Measurements from ENCODE around the gene CEACAM7.
A peak's percentile ranks its signal among the peaks of the same experiment; 100 is the strongest.
"Not testable (repeated sequence)": the region's sequence is repeated elsewhere in the genome, so short reads cannot be mapped to it uniquely, and the experiment has no call there.

The CEACAM7 gene

DNA sequence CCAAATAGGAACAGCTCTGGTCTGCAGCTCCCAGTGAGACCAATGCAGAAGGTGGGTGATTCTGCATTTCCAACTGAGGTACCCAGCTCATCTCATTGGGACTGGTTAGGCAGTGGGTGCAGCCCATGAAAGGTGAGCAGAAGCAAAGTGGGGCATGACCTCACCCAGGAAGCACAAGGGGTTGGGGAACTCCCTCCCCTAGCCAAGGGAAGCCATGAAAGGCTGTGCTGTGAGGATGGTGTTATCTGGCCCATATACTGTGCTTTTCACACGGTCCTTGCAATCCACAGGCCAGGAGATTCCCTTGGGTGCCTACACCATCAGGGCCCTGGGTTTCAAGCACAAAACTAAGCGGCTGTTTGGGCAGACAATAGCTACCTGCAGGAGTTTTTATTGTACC lies 31.3 kb downstream of the CEACAM7 start:
- DNase-seq (ENCODE audit: low read depth, low spot score): not testable (repeated sequence)

DNA sequence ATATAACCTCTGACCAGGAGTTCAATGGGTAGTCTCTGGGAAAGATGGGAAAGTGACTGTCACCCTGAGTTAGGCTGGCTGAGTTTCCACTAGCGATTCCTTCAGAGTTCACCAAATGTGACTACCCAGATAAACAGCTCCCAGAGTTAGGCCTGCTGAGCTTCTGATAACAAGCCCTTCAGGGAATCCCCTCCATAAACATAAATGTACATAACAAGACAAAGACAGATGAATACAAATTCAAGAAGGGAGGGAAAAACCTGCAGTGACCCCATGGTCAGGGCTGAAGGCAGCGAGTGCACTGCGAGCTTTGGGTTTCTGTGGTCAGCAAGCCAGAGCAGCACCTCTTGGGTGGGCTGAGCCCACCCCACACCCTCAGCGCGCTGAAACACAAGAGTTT lies 35.8 kb downstream of the CEACAM7 start:
- no peak for DNase-seq (ENCODE audit: low read depth, low spot score)

DNA sequence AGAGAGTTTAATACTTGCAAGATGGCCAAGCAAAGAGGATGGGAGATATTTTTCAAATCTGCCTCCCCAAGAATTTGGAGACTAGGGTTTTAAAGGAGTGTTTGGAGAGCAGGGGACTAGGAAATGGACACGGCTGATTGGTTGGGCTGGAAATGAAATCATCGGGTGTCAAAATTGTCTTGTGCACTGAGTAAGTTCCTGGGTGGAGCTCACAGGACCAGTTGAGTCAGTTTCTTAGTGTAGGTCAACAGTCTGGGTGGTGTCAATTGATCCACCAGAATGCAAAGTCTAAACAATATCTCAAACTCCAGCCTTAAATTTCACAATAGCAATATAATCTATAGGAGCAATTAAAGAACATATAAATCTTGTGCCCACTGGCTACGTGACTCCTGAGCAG lies 38.2 kb downstream of the CEACAM7 start:
- DNase-seq (ENCODE audit: low read depth, low spot score): no peak

DNA sequence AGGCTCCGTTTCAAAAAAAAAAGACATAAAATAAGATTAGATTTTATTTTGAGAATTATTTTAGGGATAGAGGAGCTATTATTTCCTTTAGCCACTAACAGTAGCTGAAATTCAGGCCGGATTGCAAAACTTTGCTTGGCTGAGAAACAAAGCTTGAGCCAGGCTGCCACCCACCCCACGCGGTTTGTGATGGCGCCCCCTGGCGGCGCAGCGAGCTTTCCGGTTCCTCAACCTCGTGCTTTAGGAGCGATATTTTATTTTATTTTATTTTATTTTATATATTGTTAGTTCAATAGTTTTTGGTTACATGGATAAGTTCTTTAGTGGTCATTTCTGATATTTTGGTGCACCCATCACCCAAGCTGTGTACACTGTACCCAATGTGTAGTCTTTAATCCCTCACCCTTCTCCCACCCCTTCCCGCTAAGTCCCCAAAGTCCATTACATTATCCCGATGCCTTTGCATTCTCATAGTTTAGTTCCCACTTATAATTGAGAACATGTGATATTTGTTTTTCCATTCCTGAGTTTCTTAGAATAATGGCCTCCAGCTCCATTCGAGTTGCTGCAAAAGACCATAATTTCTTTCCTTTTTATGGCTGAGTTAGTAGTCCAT lies 41.4 kb downstream of the CEACAM7 start:
- no peak for DNase-seq (ENCODE audit: low read depth, low spot score)

DNA sequence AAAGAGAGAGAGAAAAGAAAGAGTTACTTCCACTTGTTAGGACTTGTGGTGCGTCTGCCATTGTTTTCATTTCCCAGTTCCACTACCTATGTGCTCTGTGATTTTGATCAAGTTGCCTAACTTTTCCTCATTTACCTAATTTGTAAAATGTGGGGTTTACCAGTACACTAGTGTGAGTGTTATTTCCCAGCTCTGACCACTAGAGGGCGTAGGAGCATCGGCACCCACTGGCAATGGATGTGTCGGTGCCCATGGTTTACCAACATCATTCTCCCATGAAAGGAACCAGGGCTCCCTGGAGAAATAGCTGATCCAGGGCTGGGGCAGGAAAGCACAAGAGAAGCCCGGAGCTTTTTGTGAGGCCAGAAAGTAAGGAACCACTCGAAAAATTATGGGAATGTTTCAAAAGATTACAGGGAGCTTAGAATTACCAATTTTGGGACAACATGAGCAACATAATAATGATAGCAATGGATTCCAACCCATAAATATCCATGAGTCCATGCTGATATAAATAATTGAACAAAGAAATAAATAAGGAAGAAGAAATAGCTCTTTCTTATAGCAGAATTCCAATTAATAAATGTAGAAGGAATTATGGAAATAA lies 46.1 kb downstream of the CEACAM7 start:
- peak; percentile 43 for DNase-seq (ENCODE audit: low read depth, low spot score)

DNA sequence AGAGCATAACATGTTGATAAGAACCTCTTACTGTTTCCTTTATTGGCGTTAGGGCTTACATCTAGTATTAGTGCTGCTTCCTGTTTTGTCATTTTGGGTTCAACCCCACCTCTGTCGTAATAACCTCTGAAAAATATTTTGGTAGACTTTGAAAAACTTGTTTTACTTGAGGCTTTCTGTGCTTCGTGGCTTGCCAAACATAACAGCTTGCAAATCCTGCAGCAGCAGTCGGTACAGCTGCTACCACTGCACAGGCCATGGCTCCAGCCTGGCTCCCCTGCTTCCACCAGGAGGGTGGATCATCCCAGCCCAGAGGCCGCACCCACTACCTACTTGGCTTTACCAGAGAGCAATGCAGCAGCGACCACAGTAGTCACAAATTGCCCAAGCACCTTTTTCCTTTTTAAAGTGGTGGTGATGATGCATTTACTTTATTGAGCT lies 49.4 kb downstream of the CEACAM7 start:
- DNase-seq (ENCODE audit: low read depth, low spot score): no peak

DNA sequence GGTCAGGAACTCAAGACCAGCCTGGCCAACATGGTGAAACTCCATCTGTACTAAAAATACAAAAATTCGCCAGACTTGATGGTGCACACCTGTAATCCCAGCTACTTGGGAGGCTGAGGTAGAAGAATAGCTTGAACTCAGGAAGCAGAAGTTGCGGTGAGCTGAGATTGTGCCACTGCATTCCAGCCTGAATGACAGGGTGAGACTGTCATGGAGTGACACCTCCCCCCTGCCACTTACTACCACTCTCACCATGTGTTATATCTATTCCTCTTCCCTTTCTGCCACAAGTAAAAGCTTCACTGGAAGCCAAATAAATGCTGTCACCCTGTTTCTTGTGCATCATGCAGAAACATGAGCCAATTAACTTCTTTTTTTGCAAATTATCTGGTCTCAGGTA lies 50.6 kb downstream of the CEACAM7 start:
- no peak for DNase-seq (ENCODE audit: low read depth, low spot score)

DNA sequence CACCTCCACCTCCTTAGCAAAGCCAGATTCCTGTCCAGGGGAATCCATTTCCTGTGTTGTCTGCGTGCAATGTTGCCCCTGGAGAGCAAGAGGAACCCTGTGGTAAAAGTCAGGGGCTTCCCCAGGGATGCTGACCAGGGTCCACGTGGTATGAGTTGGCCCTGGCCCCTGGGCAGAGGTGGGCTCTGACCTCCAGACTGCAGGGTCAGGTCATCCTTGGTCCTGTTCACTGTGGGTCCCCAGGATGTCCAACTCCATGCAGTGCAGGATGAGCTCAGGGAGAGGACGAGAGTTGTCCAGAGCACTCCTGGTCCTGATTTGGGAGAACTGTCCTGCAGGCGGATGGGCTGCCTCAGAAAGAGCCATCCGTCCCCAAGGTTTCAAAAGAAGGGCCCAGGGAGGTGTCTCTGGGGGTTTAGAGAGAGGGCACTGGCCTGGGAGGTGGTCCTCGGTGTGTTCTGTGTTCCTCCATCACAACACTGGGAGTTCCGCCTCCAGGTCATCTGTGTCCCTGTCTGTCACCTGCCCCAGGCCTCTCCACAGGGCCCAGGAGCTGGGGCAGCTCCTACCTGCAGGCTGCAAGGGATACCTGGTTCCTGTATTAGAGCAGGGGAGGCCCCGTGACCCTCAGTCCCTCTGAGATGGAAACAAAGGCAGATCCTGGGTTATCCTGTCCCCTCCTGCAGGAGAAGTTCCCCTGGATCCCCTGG lies 59.9 kb downstream of the CEACAM7 start:
- no peak for DNase-seq (ENCODE audit: low read depth, low spot score)

DNA sequence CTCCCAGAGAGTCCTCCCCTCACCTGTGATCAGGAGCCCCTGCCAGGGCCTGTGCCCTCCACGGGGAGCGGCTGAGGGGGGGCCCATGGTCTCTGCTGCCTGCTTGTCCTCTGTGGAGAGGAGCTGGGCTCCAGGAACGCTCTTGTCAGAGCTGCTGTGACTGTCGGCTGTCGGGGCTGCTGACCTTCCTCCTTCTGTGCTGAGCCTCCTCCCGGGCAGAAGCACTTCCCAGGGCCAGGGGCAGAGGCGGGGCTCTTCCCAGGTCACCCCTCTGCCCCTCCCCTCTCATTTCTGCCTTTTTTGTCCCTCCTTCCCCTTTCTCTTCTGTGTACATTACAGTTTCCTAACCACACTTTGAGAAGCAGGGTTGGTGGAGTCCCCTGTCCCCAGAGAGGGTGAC lies 61.2 kb downstream of the CEACAM7 start, which contains the start of gene CEACAM4:
CEACAM4 (minus strand) TSS at position 198 of the 400 bp plus-strand sequence; CDS start at position 87, 111 bp downstream.
- no peak for DNase-seq (ENCODE audit: low read depth, low spot score)

DNA sequence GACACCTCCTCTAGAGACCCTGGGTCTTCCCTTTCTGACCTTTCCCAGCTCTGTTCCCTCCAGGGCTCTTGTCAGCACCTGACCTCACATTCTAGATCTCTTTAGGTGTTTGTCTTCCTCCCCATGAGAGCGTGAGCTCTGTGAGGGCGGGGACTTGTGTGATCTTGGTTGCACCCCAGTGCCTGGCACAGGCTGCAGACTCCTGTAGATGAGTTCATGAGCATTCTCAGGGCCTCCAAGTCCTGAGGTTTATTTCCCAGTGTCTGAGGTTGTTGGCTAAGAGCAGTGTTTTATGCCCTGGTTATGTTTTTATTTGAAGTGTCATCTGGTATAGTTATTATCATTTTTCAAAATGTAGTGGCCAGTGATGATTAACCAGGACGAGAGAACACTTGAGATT lies 61.8 kb downstream of the CEACAM7 start:
- no peak for DNase-seq (ENCODE audit: low read depth, low spot score)

DNA sequence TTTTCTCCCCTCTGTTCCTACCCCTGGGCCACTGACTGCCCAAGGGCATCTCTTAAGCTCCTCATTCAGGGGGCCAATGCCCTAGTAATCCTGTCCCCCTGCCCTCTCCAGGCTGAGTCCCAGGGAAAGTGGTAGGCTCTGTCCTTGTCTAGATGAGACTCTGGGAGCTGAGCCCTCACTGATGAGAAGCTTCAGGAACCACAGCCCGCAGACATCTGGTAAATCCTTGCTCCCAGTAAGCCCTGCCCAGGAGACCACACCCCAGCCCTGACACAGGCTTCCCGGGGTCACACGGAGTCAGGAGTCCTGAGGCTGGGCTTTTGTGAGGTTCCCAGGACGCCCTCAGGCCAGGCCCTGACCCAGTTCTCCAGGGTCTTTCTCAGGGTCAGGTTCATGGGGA lies 63.1 kb downstream of the CEACAM7 start:
- DNase-seq (ENCODE audit: low read depth, low spot score): no peak

DNA sequence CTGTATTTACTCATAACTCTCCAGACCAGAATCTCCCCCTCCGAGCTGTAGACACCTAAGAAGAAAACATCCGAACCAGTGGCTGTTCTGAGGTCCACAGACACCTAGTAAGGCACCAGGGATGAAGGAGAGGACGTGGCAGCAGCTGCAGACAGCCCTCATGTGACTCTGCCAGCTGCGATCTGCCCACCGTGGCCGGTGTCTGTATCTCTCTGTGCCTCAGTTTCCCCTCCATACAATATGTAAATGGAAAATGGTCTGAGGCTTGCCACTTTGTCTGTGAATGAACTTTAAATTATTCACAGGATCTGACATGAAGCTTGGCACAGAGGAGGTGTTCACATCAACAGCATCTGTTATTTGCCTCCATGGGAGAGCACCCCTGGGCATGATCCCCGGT lies 63.6 kb downstream of the CEACAM7 start:
- DNase-seq (ENCODE audit: low read depth, low spot score): no peak

DNA sequence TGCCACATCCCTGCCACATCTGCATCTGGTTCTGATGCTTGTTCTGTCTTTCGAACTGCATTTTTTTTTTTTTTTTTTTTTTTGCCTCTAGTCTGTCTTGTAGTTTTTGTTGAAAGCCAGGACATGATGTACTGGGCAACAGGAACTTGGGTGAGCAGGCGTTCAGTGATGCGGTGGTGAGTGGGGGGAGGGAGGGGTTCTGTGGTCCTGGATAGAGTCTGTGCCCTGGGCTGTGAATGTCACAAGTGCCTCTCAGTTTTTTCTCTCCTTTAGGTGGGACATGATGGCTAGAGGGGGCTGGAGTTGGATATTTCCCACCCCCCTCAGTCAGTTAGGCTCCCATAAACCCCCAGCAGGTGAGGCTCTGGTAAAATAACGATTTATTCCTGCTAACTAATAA lies 64.7 kb downstream of the CEACAM7 start:
- no peak for DNase-seq (ENCODE audit: low read depth, low spot score)

All from activated naive CD8-positive, alpha-beta T cell treated with anti-CD3 and anti-CD28 coated beads, Interleukin-2, amount 50 U/mL, for 16 hours (primary cell).